Thyroid gland (tissue), 4 donors: ENCODE data around the gene RNU6-1. TPM values are rescaled to one million over a fixed set of nuclear protein-coding genes. Genes with fewer than 3 reads are reported as not detected.

Source experiments
- DNase-seq, 2 donors: peaks; one replicate each; pipeline ENCODE4 v3.0.0-alpha.2; 2019
- H3K27ac ChIP-seq, 3 donors: fragments of 200-600 bp; sonication (generic); 1 replicate in 2 of 3; 2 replicates in 1 of 3; pipeline ENCODE4 v1.5.1; 2016 to 2019; ENCODE audit warnings: mild to moderate bottlenecking in 1 of 3, moderate library complexity in 1 of 3
- H3K27me3 ChIP-seq: fragments of 200-600 bp; sonication (generic); one replicate; pipeline ENCODE4 v1.5.1; 2019
- H3K36me3 ChIP-seq, 2 donors: fragments of 200-600 bp; sonication (generic); one replicate each; pipeline ENCODE4 v1.5.1; 2016 to 2019
- H3K4me1 ChIP-seq, 2 donors: fragments of 200-600 bp; sonication (generic); one replicate each; pipeline ENCODE4 v1.5.1; 2017 to 2019
- H3K4me3 ChIP-seq, 3 donors: fragments of 200-600 bp; sonication (generic); replicated peaks in 1 of 3; 1 replicate in 2 of 3; 2 replicates in 1 of 3; pipeline ENCODE4 v1.5.1; 2016; ENCODE audit warnings: mild to moderate bottlenecking in 1 of 3
- H3K9me3 ChIP-seq: fragments of 200-600 bp; sonication (generic); one replicate; pipeline ENCODE4 v1.5.1; 2017
- CTCF ChIP-seq, 6 experiments: fragments of 200-600 bp in 3 of 6; fragments of 450-650 bp in 3 of 6; sonication (generic) in 3 of 6; IDR thresholded peaks; one replicate each; pipeline ENCODE4 v1.5.1; 2016 to 2019; ENCODE audit warnings: antibody characterized with exemption in 6 of 6, mild to moderate bottlenecking in 2 of 6, inconsistent platforms in 1 of 6, moderate library complexity in 1 of 6
- POLR2A ChIP-seq, 2 donors: fragments of 450-650 bp; IDR thresholded peaks; one replicate each; pipeline ENCODE4 v1.6.1; 2017; ENCODE audit warnings: antibody characterized with exemption in 2 of 2, mild to moderate bottlenecking in 2 of 2, moderate library complexity in 1 of 2
- WGBS, 2 donors: methylation state at CpG; one replicate each; pipeline ENCODE4 v1.1.5; 2017; 5-methylcytosine and 5-hydroxymethylcytosine counted together
- intact Hi-C: fragments of 100-400 bp; cut with DNase I; formaldehyde crosslinking; loops from one replicate; pipeline ENCODE4 v1.15.1; 2023
- total RNA-seq, 4 donors: library from RNA; depleted of rRNA; stranded (reverse); fragments of >200 nt; gene quantifications; one replicate each; pipeline ENCODE4 v1.2.3, GENCODE V29; 2016

RNU6-1 gene
- total RNA-seq, 4 donors from 2014 or later: not detected

GRCh38 chr15:67843571-67844387 is 3.9 kb upstream of the RNU6-1 start:
- intact Hi-C loops: no loop called here
- WGBS, 2 donors: 47 to 56% methylated on average over 7 of the region's 7 CpGs
- DNase-seq: peak; percentile 81 to 86
- no peak for TF ChIP-seq CTCF (IDR thresholded peaks at IDR 0.05)
- TF ChIP-seq POLR2A (IDR thresholded peaks at IDR 0.05): peak in 1 of 2 donors; percentile 35
- no peaks in the 10 kb centered on the region for H3K27me3 ChIP-seq
- no peaks in the 10 kb centered on the region for H3K36me3 ChIP-seq
- peak overlapping the region; percentile 74 to 85 (median 79) for H3K27ac ChIP-seq
- no peak overlapping the region for H3K4me3 ChIP-seq
- no peaks in the 10 kb centered on the region for H3K9me3 ChIP-seq
- peaks cover 38 to 54% of the 10 kb centered on the region in 2 donors for H3K4me1 ChIP-seq

DNA sequence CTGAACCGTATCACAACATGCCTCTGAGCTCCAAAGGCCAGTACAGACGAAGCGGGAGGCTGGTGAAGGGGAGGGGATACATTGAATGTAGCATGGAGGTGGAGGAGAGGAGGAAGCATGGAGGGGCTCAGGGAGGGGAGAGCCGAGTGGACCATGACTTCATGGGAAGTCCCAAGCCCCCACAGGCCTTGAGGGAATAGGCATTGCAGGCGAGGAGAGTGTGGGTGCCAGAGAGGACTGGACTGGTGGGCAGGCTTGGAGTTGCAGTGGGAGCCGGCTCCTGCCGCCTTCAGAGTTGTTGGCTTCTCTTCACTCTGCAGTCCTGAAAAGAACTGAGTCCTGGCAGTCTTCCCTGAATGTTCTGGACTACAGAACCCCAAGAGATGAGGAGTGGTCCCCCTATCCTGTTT is 3.3 kb upstream of the RNU6-1 start:
- no peak overlapping the region for H3K4me3 ChIP-seq
- intact Hi-C loops: no loop called here
- 57 to 60% methylated on average over 7 of the region's 7 CpGs for WGBS, 2 donors
- no peaks in the 10 kb centered on the region for H3K36me3 ChIP-seq
- H3K27ac ChIP-seq: peak overlapping the region; percentile 32 to 85 (median 79)
- no peaks in the 10 kb centered on the region for H3K9me3 ChIP-seq
- H3K4me1 ChIP-seq: peaks cover 32 to 53% of the 10 kb centered on the region in 2 donors
- TF ChIP-seq CTCF (IDR thresholded peaks at IDR 0.05) (peak in 1 of 6 experiments; percentile 21), POLR2A (IDR thresholded peaks at IDR 0.05) (no peak)
- no peaks in the 10 kb centered on the region for H3K27me3 ChIP-seq
- no peak for DNase-seq

DNA sequence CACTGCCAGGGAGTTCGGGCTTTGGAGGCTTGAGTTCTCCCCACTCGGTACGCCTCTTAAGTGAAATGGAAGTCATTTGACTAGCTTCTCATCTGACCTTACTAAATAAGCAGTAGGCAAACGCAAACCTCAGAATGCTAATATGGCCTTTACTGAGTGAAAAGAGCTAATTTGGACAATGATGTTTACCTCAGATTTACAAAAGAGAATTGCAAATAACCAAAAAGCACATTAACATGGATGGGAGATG is 1.6 kb upstream of the RNU6-1 start:
- TF ChIP-seq CTCF (IDR thresholded peaks at IDR 0.05) (no peak), POLR2A (IDR thresholded peaks at IDR 0.05) (no peak)
- DNase-seq: no peak
- peak overlapping the region in 1 of 3 donors; percentile 100 for H3K27ac ChIP-seq
- no peaks in the 10 kb centered on the region for H3K36me3 ChIP-seq
- H3K4me3 ChIP-seq: no peak overlapping the region
- peaks cover 27 to 53% of the 10 kb centered on the region in 2 donors for H3K4me1 ChIP-seq
- 64 to 81% methylated on average over 4 of the region's 4 CpGs for WGBS, 2 donors
- no peaks in the 10 kb centered on the region for H3K27me3 ChIP-seq
- H3K9me3 ChIP-seq: no peaks in the 10 kb centered on the region
- intact Hi-C loops: no loop called here

DNA sequence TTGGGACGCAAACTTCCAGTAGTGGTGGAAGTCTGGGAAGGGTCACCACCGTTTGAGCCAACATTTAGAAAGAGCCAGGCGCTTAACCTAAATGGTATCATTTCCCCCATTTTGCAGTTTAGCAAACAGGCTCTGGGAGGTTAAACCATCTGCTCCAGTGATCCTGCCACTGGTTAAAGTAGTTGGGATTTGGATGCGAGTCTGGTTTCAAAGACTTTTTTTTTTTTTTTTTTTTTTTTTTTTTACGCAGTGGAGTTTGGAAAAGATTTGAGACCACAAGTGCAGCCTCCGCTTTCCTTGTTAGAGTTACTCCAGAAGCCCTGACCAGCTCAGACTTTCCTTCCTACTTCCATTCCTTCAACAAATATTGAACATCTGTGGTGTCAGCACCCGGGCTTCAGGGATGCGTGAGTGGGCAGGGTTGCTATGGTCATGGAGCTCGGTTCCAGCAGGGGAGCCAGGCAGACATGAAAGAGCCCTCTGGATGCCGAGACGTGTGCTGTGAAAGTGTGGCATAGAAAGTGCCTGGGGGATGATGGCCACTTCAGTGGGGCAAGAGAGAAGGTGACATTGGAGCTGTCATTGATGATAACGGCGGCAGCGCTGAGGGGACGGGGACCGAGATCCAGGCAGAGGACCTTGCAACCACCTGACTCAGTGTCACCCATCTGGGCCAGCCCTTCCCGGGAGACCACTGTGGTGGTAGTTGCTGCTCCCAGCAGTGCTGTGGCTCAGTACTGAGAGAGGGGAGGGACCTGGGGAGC is 1.1 kb upstream of the RNU6-1 start:
- Histone ChIP-seq H3K9me3 (no peaks in the 10 kb centered on the region), H3K27ac (peak overlapping the region; percentile 98 to 100 (median 100)), H3K4me3 (peak overlapping the region; percentile 55 to 87 (median 60)), H3K4me1 (peaks cover 29 to 56% of the 10 kb centered on the region in 2 donors), H3K36me3 (no peaks in the 10 kb centered on the region), H3K27me3 (no peaks in the 10 kb centered on the region)
- DNase-seq: peak; percentile 55 to 61
- intact Hi-C loops: no loop called here
- TF ChIP-seq CTCF (IDR thresholded peaks at IDR 0.05) (peak in 2 of 6 experiments; percentile 10 to 15), POLR2A (IDR thresholded peaks at IDR 0.05) (no peak)
- 12 to 27% methylated on average over 17 of the region's 17 CpGs for WGBS, 2 donors
